Neural cell (in vitro differentiated cells): ENCODE results near the gene EPHA4.

Experiments used
- CTCF ChIP-seq: fragments of 450-650 bp; IDR thresholded peaks from 2 replicates; pipeline ENCODE4 v1.5.1; 2014; ENCODE audit warnings: antibody characterized with exemption, mild to moderate bottlenecking, moderate library complexity; ENCODE audit not compliant: poor library complexity, severe bottlenecking
- EZH2 ChIP-seq: fragments of 200-600, 300-800 bp; shearing (Covaris generic), sonication (generic); IDR thresholded peaks from 2 replicates; pipeline ENCODE4 v1.6.1; 2014; ENCODE audit warnings: antibody characterized with exemption, low read length, borderline replicate concordance, mild to moderate bottlenecking; ENCODE audit not compliant: insufficient read depth, poor library complexity, severe bottlenecking
- POLR2AphosphoS5 ChIP-seq: IDR thresholded peaks from 2 replicates; pipeline ENCODE4 v1.6.1; 2012
- RAD21 ChIP-seq: fragments of 450-650 bp; conservative IDR thresholded peaks from 2 replicates; pipeline ENCODE4 v1.6.1; 2014; ENCODE audit warnings: antibody characterized with exemption, mild to moderate bottlenecking, moderate library complexity
- SMC3 ChIP-seq: fragments of 450-650 bp; conservative IDR thresholded peaks from 2 replicates; pipeline ENCODE4 v1.6.1; 2014; ENCODE audit warnings: antibody characterized with exemption, mild to moderate bottlenecking, moderate library complexity; ENCODE audit not compliant: poor library complexity

GRCh38 chr2:221447310-221447709, 124.8 kb downstream of the EPHA4 start:
- TF ChIP-seq CTCF, result no peak
- TF ChIP-seq EZH2, result no peak
- no peak for TF ChIP-seq POLR2AphosphoS5
- no peak for TF ChIP-seq RAD21
- no peak for TF ChIP-seq SMC3
